GM19023 (cell line): Measurements from ENCODE around the gene VOPP1.

Experiments used
- ATAC-seq: cut with Tn5 transposase; IDR thresholded peaks from one replicate; pipeline ENCODE4 v1.9.1; 2021; ENCODE audit warnings: mild to moderate bottlenecking, moderate library complexity; ENCODE audit not compliant: unreplicated experiment

Gene VOPP1

GRCh38 chr7:55534262-55534915 is 37.9 kb downstream of the VOPP1 start:
- peak; percentile 65 for ATAC-seq

GRCh38 chr7:55533729-55534080 is 38.6 kb downstream of the VOPP1 start:
- ATAC-seq, result no peak

- peak; percentile 51 for ATAC-seq
Measured at GRCh38 chr7:55533050-55533728, 39.1 kb downstream of the VOPP1 start.

- no peak for ATAC-seq
Measured at GRCh38 chr7:55532150-55532917, 40.0 kb downstream of the VOPP1 start.

GRCh38 chr7:55531536-55531935 is 40.8 kb downstream of the VOPP1 start:
- no peak for ATAC-seq

GRCh38 chr7:55527307-55527706 is 45.0 kb downstream of the VOPP1 start:
- ATAC-seq, result no peak

GRCh38 chr7:55526770-55527169 is 45.5 kb downstream of the VOPP1 start:
- peak; percentile 54 for ATAC-seq

GRCh38 chr7:55526329-55526728 is 46.0 kb downstream of the VOPP1 start:
- no peak for ATAC-seq

GRCh38 chr7:55524558-55525310 is 47.6 kb downstream of the VOPP1 start:
- no peak for ATAC-seq

- no peak for ATAC-seq
Measured at GRCh38 chr7:55523366-55523765, 48.9 kb downstream of the VOPP1 start.

GRCh38 chr7:55521917-55522902 is 50.1 kb downstream of the VOPP1 start:
- ATAC-seq, result no peak

GRCh38 chr7:55521512-55521911 is 50.8 kb downstream of the VOPP1 start:
- no peak for ATAC-seq

- no peak for ATAC-seq
Measured at GRCh38 chr7:55520426-55521140, 51.7 kb downstream of the VOPP1 start.

- ATAC-seq, result no peak
Measured at GRCh38 chr7:55518836-55519235, 53.5 kb downstream of the VOPP1 start.

- no peak for ATAC-seq
Measured at GRCh38 chr7:55517936-55518689, 54.2 kb downstream of the VOPP1 start.

GRCh38 chr7:55517191-55517633 is 55.1 kb downstream of the VOPP1 start:
- ATAC-seq, result peak; percentile 77

GRCh38 chr7:55516409-55516808 is 55.9 kb downstream of the VOPP1 start:
- ATAC-seq, result no peak

- ATAC-seq, result no peak
Measured at GRCh38 chr7:55515569-55516279, 56.6 kb downstream of the VOPP1 start.
